Putamen (tissue), 1 donor: ENCODE measurements around the gene CHRND.

Source experiments
- DNase-seq: peaks from one replicate; pipeline ENCODE4 v3.0.0-alpha.2; 2016; ENCODE audit warnings: low spot score

CHRND gene

GRCh38 chr2:232575404-232575746, 49.4 kb downstream of the CHRND start:
- DNase-seq: no peak

GRCh38 chr2:232576995-232577394, 51.0 kb downstream of the CHRND start:
- DNase-seq: no peak

GRCh38 chr2:232577841-232578240, 51.9 kb downstream of the CHRND start:
- no peak for DNase-seq

- DNase-seq: no peak
These were observed 52.7 kb downstream of the CHRND start for GRCh38 chr2:232578626-232579025.

DNA sequence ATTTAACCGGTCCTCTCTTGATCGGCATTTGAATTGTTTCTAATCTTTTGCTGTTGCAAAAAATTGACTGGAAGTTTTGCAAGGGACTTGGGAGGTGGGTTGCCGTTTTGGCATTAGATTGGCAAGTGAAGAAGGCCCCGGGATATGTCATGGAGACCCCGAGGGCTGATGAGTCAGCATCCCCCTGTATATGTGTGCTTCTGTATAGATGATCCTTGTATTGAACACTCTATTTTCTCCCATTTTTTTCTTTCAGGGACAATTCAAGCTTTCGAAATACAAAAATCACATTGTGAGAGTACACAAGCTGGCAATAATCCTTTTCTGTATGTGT, 54.7 kb downstream of the CHRND start:
- no peak for DNase-seq

DNA sequence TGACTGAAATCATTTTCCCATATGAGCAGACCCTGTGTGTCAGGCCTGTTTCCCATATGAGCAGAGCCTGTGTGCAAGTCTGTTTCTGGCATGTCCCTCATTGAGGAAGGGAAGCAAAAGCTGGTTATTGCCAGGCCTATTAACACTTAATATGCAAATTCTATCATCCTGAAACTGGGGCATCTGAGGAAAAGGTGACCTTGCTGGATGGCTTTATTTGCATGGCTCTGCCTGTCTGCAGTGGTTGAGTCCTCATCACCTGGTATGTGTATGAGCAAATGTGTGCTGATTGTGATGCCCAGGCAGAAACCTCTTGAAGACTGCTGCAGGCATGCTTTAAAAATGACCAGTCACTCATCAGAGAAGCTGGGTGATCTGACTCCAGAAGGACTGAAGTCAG, 55.8 kb downstream of the CHRND start:
- no peak for DNase-seq

- no peak for DNase-seq
These were observed 58.3 kb downstream of the CHRND start for GRCh38 chr2:232584238-232584637.
